Measurements from ENCODE around the gene A4GALT.

DNA sequence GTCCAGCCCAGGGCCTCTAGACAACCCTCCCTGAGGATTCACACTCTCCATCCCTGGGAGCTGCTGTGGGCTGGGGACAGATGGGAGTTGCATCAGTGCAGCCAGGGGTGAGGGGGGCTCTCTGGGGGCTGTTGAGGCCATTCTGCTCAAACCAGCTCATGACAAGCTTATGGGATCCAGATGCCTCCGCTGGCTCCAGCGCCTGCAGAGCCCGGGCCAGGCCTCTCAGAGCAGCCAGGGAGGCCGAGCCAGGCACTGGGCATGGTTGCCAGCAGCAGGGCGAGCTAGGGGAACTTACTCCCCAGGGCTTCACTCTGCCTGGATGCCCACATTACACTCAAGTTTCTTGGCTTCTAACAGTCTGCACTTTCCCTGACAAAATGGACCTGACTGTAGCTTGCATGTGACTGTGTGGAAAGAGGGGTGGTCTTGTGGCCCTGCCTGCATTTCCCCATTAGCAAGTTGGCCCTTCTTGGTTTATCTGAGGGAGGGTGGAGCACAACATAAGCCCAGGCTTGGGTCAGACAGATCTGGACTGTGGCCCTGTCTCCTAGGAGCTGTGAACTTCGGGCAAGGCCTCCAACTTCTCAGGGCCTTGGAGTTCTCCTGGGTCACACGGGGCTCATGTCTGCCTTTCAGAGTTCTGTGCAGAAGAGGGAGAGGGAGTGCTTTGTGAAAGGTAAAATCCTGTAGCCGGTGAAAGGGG lies 36.9 kb downstream of the A4GALT start:
- TF ChIP-seq SIN3A (IDR thresholded peaks at IDR 0.05; ENCODE audit: low read depth, low read length) (no peak), TAF1 (IDR thresholded peaks at IDR 0.05; ENCODE audit: borderline replicate concordance, low read depth, low read length) (no peak), RBBP5 (conservative IDR thresholded peaks at IDR 0.05) (no peak), CREB1 (IDR thresholded peaks at IDR 0.05; ENCODE audit: low read depth) (no peak), ZNF274 (IDR thresholded peaks at IDR 0.05; ENCODE audit: insufficient read depth, insufficient read length) (no peak), POLR2A (IDR thresholded peaks at IDR 0.05; ENCODE audit: low read depth, low read length) (no peak), RELA (IDR thresholded peaks at IDR 0.05; ENCODE audit: borderline replicate concordance, partially characterized antibody) (no peak), HCFC1 (IDR thresholded peaks at IDR 0.05; ENCODE audit: low read length) (no peak)
- TF ChIP-seq, protein P1, sequence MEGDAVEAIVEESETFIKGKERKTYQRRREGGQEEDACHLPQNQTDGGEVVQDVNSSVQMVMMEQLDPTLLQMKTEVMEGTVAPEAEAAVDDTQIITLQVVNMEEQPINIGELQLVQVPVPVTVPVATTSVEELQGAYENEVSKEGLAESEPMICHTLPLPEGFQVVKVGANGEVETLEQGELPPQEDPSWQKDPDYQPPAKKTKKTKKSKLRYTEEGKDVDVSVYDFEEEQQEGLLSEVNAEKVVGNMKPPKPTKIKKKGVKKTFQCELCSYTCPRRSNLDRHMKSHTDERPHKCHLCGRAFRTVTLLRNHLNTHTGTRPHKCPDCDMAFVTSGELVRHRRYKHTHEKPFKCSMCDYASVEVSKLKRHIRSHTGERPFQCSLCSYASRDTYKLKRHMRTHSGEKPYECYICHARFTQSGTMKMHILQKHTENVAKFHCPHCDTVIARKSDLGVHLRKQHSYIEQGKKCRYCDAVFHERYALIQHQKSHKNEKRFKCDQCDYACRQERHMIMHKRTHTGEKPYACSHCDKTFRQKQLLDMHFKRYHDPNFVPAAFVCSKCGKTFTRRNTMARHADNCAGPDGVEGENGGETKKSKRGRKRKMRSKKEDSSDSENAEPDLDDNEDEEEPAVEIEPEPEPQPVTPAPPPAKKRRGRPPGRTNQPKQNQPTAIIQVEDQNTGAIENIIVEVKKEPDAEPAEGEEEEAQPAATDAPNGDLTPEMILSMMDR (IDR thresholded peaks at IDR 0.05 in 2 of 3, conservative IDR thresholded peaks at IDR 0.05 in 1 of 3; ENCODE audit: control insufficient read depth in 2 of 3, extremely low read depth in 1 of 3, insufficient read depth in 1 of 3, low read depth in 3 of 3, low read length in 3 of 3) = no peak
